GM12872 (cell line): Measurements from ENCODE around the gene SYT3.

Experiments
- TF ChIP-seq, protein P1 (sequence below): IDR thresholded peaks from 3 replicates; pipeline ENCODE4 v1.5.1; 2011; ENCODE audit warnings: low read depth, mild to moderate bottlenecking, low read length, moderate library complexity; ENCODE audit not compliant: insufficient read depth

SYT3 gene

DNA sequence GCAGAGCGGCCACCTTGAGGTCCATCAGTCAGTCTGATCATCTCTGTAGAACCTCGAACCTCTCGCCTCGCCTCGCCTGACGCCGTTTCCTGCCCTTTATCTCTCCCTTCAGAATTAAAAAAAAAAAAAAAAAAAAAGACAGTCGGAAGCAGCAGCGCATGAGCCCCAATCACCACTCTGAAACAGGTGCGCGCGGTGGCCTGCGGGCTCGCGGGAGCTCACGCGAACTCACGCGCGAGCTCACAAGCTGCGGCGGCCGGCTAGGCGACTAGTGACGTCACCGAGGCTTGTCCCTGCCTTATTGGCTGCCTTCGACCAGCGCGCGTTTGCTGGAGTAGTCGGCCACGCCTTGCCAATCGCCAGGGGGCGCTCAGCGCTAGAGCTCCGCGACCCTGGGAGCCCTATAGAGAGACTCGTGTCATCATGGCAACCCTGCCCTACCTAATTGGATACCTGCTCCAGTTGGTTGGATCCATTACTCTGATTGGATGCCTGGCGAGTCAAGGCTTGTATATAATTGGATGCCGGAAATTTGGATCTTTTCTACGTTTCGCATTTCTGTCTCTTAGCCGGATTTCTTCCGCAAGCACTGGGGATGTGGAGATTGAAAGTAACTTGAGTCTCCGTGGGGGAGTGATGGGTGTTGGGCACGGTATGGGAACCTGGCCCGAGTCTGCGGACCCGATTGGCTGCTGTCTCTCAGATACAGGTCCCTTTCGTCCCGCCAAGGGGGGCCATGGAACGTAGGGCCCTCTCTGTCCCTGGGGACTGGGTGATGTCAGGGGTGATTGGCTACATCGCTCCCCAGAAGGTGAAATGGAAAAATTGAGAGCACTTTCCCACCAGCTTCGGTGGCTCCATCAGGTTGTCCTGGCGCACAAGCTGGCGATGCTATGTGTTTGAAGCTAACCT, 31.6 kb downstream of the SYT3 start:
- TF ChIP-seq, protein P1, sequence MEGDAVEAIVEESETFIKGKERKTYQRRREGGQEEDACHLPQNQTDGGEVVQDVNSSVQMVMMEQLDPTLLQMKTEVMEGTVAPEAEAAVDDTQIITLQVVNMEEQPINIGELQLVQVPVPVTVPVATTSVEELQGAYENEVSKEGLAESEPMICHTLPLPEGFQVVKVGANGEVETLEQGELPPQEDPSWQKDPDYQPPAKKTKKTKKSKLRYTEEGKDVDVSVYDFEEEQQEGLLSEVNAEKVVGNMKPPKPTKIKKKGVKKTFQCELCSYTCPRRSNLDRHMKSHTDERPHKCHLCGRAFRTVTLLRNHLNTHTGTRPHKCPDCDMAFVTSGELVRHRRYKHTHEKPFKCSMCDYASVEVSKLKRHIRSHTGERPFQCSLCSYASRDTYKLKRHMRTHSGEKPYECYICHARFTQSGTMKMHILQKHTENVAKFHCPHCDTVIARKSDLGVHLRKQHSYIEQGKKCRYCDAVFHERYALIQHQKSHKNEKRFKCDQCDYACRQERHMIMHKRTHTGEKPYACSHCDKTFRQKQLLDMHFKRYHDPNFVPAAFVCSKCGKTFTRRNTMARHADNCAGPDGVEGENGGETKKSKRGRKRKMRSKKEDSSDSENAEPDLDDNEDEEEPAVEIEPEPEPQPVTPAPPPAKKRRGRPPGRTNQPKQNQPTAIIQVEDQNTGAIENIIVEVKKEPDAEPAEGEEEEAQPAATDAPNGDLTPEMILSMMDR = peak; percentile 58; the same call in 2 of the 3 replicates

DNA sequence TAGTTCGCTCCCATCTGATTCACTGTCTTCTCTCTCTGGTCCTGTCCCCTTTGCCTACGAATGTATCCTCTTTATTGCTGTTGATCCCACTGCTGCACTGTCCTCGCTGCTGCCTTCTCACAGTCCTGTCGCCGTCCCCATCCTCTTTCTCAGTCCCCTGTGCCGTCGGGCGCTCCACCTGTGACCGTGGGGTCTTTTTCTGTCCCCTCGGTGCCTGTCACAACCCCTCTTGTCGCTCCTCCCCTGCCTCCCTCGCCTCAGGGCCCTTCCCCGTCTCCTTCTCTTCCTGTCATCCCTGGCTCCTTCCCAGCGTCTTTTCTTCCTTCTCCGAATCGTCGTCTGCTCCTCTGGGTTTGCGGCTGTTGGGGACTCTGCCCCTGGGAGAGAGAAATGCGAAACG, 32.3 kb downstream of the SYT3 start:
- TF ChIP-seq, protein P1 = no peak

GRCh38 chr19:50604264-50605073, 35.2 kb downstream of the SYT3 start:
- TF ChIP-seq, protein P1 = peak; percentile 9; the same call in 1 of the 3 replicates

DNA sequence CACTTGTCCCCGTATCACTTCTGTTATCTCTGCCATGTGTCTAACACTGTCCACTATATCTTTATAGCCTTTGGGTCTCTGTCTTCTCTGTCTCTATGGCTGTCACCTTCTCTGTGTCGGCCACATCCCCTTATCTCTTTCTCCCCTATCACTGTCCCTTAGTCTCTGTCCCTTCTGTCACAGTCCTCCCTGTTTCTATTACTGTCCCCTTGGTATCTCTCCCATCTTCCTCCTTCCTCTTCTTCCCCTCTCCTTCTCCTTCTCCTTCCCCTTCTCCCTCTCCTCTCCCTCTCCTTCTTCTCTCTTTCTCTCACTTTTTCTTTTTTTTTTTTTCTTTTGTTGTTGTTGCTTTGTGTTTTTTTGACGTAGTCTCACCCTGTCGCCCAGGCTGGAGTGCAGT, 36.7 kb downstream of the SYT3 start:
- TF ChIP-seq, protein P1 = no peak

GRCh38 chr19:50602496-50602895, 37.2 kb downstream of the SYT3 start:
- TF ChIP-seq, protein P1 = no peak

DNA sequence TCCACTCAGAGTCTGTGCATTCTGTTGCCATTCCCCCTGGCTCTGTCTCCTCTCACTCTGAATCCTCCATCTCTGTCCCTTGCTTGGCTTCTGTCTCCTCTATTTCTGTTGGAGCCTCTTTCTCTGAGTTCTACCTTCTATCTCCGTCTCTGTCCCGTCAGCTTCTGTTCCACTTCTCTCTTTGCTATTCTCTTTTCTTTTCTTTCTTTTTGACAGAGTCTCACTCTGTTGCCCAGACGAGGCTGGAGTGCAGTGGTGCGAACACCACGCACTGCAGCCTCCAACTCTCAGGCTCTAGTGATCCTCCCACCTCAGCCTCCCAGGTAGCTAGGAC, 37.6 kb downstream of the SYT3 start:
- TF ChIP-seq, protein P1 = no peak

DNA sequence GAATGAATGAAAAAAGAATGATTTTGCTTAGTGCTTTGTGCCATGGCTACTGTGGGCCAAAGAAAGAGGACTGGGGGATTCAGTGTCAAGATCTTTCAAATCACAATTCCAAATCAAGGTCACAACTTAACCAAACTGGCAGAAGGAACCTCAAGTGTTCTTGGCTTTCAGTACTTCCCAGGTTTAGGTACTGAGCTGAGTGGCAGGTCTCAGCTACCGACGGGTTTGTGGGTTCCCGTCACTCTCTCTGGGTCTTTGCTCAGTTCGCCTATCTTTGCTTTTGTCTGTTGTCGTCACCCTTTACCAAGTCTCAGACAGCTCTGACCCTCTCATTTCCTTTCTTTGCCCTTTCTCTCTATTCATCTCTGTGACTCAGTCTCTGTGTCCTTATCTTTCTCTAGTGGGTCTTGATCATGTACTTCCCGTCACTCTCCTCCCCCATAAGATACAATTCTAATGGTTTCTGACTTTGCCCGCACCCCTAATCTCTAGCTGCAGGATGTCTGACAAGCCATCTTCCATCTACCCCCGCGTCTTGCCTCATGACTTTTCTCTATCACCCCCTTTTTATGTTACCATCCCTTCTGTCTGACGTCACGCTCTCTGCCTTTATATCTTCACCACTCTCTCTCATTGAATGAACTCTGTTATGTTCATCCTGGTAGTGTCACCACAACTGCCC, 38.1 kb downstream of the SYT3 start:
- TF ChIP-seq, protein P1 = no peak
